Measurements from ENCODE around the gene GNB2.

The GNB2 gene

DNA sequence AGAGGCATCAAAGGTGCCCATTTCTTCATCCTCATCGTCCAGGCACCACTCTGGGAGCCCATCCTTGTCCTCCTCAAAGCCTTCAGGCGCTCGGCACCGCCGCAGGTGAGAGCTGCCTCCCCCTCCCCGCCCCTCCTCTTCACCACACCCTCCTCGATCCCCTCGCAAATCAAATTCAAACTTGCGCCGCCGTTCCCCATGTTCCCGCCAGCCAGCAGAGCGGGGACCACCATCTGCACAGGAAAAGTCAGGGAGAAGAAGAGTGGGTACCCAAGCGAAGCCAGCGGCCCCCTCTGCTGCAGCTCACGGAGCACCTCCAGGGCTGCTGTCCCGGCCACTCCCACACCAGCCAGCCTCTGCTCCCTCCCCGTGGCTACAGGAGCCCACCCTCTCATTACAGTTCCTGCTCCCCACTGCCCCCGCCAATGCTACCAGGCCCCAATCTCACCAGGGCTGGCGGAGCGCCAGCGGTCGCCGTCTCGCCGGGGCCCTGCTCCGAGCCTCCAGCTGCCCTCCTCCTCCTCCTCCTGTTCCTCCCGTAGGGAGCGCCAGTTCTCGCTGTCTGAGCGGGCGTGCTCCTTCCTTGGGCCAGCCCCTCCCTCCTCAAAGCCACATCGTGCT, 12.8 kb downstream of the GNB2 start:
- H3K9me3 ChIP-seq (ENCODE audit: severe bottlenecking) = no peaks in the 10 kb centered on the region
- H3K4me3 ChIP-seq (ENCODE audit: low read depth, low read length) = no peak overlapping the region
- peaks cover 89% of the 10 kb centered on the region for H3K36me3 ChIP-seq
- no peak for DNase-seq
- H3K27ac ChIP-seq = no peak overlapping the region
- H3K27me3 ChIP-seq (ENCODE audit: insufficient read depth, low read depth, severe bottlenecking) = no peaks in the 10 kb centered on the region
- TF ChIP-seq, protein P1, sequence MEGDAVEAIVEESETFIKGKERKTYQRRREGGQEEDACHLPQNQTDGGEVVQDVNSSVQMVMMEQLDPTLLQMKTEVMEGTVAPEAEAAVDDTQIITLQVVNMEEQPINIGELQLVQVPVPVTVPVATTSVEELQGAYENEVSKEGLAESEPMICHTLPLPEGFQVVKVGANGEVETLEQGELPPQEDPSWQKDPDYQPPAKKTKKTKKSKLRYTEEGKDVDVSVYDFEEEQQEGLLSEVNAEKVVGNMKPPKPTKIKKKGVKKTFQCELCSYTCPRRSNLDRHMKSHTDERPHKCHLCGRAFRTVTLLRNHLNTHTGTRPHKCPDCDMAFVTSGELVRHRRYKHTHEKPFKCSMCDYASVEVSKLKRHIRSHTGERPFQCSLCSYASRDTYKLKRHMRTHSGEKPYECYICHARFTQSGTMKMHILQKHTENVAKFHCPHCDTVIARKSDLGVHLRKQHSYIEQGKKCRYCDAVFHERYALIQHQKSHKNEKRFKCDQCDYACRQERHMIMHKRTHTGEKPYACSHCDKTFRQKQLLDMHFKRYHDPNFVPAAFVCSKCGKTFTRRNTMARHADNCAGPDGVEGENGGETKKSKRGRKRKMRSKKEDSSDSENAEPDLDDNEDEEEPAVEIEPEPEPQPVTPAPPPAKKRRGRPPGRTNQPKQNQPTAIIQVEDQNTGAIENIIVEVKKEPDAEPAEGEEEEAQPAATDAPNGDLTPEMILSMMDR (IDR thresholded peaks at IDR 0.05; ENCODE audit: low read depth, low read length) = no peak

DNA sequence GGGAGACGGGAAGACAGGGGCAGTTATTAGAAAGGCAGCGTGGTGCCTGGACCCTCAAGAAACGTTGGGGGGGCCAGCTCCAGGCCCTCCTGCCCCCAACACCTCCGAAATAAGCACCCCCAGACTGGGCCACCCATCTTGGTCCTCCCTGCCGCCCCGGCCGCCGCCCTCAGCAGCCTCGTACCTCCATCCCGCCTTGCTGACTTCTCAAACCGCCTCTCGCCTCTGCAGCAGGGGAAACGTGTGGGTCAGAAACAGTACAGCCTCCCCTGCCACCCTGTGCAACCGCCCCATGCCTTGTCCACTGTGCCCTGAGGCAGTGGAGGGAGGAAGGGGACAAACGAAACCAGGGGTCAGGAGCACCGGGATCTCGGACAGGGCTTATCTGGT, 13.3 kb downstream of the GNB2 start:
- Histone ChIP-seq H3K9me3 (ENCODE audit: severe bottlenecking) (no peaks in the 10 kb centered on the region), H3K27me3 (ENCODE audit: insufficient read depth, low read depth, severe bottlenecking) (no peaks in the 10 kb centered on the region), H3K36me3 (peaks cover 84% of the 10 kb centered on the region), H3K27ac (no peak overlapping the region), H3K4me3 (ENCODE audit: low read depth, low read length) (no peak overlapping the region)
- TF ChIP-seq, protein P1 (IDR thresholded peaks at IDR 0.05; ENCODE audit: low read depth, low read length) = no peak
- DNase-seq = no peak

DNA sequence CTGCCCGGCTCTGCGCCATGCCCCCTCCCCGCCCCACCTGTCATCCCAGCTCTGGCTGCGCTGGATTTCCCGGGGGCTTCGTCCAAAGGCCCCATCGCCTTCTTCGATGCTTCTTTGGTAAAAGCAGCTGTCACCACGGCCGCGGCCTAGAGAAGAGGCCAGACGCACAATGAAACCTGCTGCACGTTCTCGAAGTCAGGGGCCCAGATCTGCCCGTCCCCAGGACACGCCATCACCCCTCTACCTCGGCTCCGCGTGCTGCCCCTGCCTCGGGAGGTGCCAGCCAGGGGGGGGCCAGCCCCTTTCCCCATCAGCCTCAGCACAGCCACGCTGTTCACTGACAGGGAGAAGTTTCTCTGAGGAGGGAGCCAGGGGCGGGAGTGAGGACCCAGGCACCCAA, 13.7 kb downstream of the GNB2 start:
- no peak overlapping the region for H3K4me3 ChIP-seq (ENCODE audit: low read depth, low read length)
- no peaks in the 10 kb centered on the region for H3K27me3 ChIP-seq (ENCODE audit: insufficient read depth, low read depth, severe bottlenecking)
- peaks cover 84% of the 10 kb centered on the region for H3K36me3 ChIP-seq
- no peak for DNase-seq
- TF ChIP-seq, protein P1 (IDR thresholded peaks at IDR 0.05; ENCODE audit: low read depth, low read length) = no peak
- H3K27ac ChIP-seq = no peak overlapping the region
- no peaks in the 10 kb centered on the region for H3K9me3 ChIP-seq (ENCODE audit: severe bottlenecking)

DNA sequence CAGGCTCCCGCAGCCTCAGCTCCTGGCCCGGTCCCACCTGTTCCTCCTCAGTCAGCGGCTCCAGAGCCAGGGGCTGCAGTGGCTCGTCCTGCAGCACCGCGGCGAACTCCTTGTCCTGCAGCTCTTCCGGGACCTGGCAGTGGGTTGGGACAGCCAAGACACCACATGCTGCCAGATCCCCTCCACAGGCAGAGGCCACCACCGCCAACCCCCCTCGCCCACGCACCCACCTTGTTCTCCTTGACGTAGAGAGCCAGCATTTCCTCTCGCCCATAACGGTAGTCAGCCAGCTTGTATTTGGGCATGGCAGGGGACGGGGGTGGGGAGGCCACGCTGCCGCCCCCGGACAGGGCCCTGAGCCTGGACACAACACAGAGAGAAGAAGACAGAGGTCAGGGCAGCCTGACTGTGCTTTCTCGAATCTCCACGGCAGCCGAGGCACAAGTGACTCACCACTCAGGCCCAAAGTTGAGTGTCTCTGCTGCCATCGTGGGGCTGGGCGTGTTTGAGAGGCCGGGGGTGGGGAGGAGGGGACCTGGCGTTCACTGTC, 14.3 kb downstream of the GNB2 start:
- TF ChIP-seq, protein P1 (IDR thresholded peaks at IDR 0.05; ENCODE audit: low read depth, low read length) = no peak
- no peaks in the 10 kb centered on the region for H3K27me3 ChIP-seq (ENCODE audit: insufficient read depth, low read depth, severe bottlenecking)

DNA sequence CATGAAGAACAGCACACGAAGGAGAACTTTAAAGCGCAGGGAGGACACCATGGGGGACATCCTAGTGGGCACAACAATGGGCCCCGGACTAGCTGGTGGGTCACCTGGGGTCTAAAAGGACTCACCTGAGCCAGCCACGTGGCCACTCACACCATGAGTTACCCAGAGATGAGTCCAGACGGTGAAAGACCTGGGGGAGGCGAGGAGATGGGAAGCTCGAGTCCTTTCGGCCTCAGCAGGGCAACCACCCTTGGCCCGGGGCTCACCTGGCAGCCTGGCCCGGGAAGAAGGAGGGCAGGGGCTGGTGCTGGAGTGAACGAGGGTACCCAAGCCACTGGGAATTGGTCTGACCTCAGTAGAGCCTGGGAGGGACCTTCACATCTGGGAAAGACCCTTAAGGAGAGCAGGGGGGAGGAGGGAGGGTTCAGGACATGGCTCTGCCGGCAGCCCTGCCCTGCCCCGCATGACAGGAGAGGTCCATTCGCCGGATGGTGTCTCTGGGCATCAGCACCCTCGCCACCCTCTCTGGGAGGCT, 14.9 kb downstream of the GNB2 start:
- TF ChIP-seq, protein P1 (IDR thresholded peaks at IDR 0.05; ENCODE audit: low read depth, low read length) = no peak
- Histone ChIP-seq H3K9me3 (ENCODE audit: severe bottlenecking) (no peaks in the 10 kb centered on the region), H3K27ac (no peak overlapping the region), H3K4me3 (ENCODE audit: low read depth, low read length) (no peak overlapping the region), H3K36me3 (peaks cover 79% of the 10 kb centered on the region), H3K27me3 (ENCODE audit: insufficient read depth, low read depth, severe bottlenecking) (no peaks in the 10 kb centered on the region)
- no peak for DNase-seq

More for the DNA sequence above, 14.3 kb downstream of the GNB2 start:
- Histone ChIP-seq H3K27ac (no peak overlapping the region), H3K9me3 (ENCODE audit: severe bottlenecking) (no peaks in the 10 kb centered on the region), H3K36me3 (peaks cover 84% of the 10 kb centered on the region), H3K4me3 (ENCODE audit: low read depth, low read length) (no peak overlapping the region)
- no peak for DNase-seq
